ENCODE data around the gene TSPAN5.

TSPAN5 gene

GRCh38 chr4:98642991-98643426, 15.4 kb downstream of the TSPAN5 start:
- FAIRE-seq = no peak

DNA sequence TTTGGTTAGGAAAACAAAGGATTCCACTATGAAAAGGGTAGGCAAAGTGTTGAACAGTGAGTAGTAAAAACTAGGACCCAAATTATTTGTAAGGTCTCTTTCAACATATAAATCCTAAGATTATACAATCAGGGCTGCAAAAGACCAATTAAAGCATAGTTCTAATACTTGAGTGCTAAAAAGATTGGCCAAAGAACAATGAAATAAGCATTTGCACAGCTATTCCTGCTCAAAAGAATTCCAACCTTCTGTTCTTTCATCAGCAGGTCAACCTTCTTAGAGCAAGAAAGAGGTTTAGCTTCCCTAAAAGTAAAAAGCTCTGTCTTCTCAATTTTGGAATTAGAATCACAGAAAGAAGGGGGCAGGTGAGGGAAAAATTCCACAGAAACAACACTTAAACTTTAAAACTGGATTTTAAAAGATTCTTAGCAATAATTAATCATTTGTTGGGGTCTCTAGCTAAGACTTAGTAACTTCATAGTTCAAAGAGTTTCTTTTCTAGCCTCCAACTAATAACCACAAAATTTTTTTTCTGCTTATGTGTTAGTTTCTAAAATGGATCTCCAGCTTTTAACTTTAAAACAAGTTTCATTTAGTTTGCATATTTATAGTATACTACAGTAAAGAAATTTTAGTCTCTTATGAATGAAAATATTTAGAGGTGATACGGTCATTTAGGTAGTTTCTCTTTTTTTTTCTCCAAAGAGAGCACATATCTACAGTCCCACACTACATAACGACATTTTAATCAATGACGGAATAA, 16.3 kb downstream of the TSPAN5 start:
- no peak for FAIRE-seq

DNA sequence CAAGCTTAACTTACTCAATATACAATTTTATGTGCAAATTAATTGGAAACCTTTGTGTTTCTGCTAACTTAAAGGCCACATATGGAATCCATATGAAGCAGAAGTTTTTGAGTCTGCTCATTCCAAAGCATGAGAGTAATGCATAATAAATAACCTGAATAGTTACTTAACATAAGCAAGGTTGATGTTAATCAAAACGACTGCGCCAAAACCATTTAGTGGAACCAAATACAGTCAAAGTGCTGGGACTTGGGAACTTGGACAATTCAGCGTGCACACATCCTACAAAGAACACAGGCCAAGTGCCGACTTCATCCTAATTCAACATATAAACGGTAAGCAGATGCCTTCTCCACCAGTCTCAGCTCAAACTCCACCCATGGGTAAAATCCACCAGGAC, 17.0 kb downstream of the TSPAN5 start:
- no peak for FAIRE-seq

DNA sequence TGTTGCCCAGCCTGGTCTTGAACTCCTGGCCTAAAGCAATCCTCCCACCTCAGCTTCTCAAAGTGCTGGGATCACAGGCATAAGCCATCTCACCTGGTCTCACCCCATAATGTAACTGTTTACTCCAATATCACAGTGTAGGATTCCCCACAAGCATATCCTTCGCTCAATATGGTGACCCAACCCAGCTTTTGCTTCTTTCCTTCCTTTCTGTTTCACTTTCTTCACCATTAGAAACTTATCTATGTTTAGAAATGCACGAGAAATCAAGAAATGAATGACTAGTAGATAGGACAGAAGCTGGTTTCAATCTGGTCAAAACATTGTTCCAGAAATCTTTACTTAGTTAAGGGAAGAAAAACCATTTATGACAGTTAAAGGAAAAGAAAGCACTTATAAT, 18.9 kb downstream of the TSPAN5 start:
- no peak for FAIRE-seq

- no peak for FAIRE-seq
Observed at GRCh38 chr4:98639108-98639507, 19.3 kb downstream of the TSPAN5 start.

GRCh38 chr4:98638661-98639060, 19.8 kb downstream of the TSPAN5 start:
- FAIRE-seq = no peak

- no peak for FAIRE-seq
Observed at GRCh38 chr4:98634061-98634460, 24.4 kb downstream of the TSPAN5 start.

- FAIRE-seq = no peak
Observed at GRCh38 chr4:98633159-98633558, 25.3 kb downstream of the TSPAN5 start.

- no peak for FAIRE-seq
Observed at GRCh38 chr4:98632258-98632657, 26.2 kb downstream of the TSPAN5 start.

- no peak for FAIRE-seq
Observed at GRCh38 chr4:98631506-98631905, 26.9 kb downstream of the TSPAN5 start.

DNA sequence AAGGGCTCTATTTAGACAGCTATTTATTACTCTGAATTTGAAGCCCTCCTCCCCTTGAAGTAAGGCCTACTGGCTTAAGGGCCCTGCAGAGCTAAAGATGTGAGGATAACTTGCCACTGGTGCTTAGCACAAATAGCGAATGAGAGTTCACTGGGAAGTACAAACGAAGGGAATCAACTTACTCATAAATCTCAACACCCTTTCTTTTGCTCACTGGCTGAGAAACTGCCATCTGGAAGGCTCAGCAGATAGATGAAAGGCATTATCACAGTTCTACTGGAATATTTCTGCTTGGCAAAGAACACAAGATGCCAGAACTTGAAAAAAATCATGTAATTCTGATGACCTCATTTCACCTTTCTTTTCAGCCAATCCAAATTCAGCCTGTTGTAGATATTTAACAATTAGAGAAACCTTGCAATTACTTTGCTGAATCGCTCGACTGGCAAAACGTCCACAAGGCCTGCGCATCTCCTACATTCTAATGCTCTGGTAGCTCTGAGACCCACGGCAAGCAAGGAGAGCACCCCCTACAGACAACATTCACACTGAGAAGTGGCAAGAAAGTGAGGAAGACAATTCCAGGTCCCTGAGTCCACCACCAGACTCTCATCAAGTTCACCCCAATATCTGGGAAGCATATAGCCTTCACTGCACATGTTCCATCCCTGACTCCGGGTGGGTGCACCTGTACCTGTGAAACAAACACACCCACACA, 27.5 kb downstream of the TSPAN5 start:
- FAIRE-seq = no peak

DNA sequence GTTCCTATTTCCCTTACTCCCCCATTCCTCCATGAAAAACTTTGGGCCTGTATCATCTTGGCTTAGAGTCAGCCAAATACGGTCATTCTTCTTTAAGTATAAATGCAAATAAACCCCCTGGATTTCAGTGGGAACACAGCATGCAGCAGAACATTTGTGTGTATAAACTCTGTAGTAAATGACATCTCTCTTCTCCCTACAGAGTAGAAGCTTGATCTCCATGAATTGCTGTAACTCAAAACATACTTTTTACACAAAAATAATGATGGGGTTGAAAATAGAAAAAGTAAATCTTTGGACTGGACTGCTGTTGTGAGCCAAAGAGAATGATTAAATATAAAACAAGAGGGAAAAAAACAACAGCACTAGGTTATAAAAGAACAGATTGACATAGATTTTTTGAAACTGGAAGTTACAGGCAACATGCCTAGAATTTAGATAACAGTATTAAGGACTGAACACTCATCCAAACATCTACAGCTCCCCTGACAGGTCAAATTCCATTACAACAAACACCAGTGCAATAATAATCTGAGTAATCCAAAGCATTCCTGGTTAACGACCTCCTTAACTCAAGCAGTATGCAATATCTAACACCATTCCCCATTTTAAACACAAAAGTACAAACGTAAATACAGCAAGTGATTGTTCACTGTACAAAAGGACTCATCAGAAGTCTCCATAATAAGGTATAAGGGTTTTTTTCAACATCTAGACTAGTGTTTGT, 30.7 kb downstream of the TSPAN5 start:
- FAIRE-seq = no peak

DNA sequence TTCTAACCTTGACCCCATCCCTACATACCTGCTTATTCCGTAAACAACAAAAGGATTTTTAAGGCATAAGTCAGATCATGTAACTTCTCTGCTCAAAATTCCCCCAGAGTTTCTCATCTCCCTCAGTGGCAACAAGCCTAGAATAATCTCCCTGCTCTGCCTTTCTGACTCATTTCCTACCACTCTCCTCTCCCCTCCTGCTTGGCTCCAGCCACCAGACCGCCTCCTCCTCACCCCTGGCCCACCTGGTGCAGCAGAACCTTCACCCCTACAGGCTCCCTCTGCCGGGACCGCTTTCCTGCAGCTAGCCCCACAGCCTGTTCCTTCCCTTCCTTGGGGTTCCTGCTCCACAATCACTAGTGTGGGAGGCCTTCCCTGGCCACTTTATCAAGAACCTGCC, 32.1 kb downstream of the TSPAN5 start:
- FAIRE-seq = no peak

DNA sequence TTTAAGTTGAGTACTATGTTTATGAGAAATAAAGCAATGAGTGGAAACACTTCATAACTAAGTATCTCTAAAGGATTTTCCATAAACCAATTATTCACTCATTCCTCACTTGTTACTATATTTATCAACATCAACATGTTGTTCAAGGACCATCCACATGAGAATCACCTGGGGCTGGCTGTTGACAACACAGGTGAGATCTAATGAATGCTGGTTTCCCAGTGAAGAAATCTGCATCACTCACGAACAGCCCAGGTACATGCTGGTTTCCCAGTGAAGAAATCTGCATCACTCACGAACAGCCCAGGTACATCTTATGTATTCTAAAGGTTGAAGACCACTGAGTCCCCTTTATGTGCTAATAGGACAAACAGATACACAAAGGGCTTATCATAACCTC, 32.5 kb downstream of the TSPAN5 start:
- no peak for FAIRE-seq

DNA sequence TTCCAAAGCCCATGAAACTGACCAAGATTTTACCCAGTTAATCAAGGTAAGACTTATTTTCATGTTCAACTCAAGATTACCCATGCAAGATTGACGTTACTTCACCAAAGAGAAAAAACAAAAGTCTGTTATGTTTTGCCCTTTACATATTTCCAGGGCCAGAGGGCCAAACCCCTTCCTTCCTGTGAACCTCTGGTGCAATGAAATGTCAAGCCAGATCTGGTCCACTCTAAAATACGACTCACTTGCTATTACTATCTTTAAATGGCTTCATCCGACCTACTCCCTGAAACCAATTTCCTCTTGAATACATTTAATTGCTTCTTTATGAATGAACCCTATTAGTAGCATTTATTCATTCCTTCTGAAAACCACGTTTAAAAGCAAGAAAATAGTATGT, 33.0 kb downstream of the TSPAN5 start:
- FAIRE-seq = no peak

DNA sequence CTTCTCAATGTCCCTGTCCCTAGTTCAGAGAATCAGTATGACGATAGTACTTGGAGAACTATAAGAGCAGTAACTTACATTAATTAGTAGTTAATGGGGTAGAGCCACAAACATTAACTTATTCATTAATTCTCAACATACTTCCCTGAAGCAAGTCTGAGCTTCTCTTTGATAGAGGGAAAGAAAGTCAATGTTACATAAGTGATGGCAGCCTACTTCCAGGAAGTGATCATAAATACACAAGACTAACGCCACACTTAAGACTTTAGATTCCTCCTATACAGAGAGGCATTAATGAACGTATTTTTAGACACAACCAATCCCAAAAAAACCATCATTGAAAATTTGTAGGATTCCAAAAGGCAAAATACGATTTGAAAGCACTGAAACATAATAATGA, 33.8 kb downstream of the TSPAN5 start:
- no peak for FAIRE-seq

DNA sequence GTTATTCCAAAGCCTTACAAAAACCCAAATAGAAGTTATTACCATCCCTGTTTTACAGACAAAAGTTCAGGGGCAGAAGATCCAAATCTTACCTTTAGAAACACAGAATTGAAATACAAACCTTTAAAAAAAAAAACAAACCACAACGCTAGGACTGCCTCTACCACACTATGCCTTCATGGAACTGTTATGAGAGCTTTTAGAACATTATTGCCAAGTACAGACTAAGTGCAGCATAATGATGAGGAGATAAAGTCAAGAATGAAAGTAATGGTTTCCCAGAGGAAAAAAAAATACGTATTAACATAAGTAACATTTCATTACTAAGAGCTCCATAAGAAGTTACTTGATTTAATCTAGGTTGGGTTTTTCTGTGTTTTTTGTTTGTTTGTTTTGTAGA, 34.3 kb downstream of the TSPAN5 start:
- no peak for FAIRE-seq

DNA sequence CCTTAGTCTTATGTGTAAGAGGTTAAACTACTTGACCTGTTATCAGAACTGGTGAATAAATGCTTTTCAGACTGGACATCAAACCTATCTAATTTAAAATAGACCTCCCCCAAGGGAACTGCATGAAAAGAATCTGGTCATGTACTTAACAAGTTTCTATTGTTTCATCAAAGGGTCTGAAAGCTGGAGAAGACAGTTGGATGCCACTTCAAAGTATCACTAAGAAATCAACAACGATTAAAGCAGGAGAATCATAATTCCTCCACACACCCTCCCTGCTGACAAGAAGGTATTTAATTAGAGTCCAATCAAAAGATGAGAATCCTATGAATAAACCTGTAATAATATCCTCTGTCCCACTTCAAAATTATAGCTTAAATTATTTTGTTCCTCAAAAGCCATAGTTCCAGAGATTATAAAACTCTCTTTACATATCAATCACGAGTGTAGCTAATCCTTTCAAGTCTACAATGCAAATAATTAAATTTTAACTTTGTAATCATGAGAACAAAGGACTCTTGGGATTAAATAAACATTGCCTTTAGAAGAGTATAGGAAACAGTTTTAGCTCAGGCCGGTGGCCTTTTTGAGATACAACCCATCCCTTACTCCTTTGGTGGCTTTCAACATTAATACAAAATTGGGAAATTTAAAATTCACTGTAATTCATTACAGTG, 35.1 kb downstream of the TSPAN5 start:
- no peak for FAIRE-seq

GRCh38 chr4:98620087-98620784, 38.2 kb downstream of the TSPAN5 start:
- FAIRE-seq = no peak

- FAIRE-seq = no peak
Observed at GRCh38 chr4:98619180-98619579, 39.2 kb downstream of the TSPAN5 start.

GRCh38 chr4:98618680-98619079, 39.7 kb downstream of the TSPAN5 start:
- no peak for FAIRE-seq

GRCh38 chr4:98617358-98618047, 40.9 kb downstream of the TSPAN5 start:
- FAIRE-seq = no peak

Measured in G401.6 (cell line).